ENCODE data around the gene MYMK.
A peak's percentile ranks its signal among the peaks of the same experiment; 100 is the strongest.

Gene MYMK

DNA sequence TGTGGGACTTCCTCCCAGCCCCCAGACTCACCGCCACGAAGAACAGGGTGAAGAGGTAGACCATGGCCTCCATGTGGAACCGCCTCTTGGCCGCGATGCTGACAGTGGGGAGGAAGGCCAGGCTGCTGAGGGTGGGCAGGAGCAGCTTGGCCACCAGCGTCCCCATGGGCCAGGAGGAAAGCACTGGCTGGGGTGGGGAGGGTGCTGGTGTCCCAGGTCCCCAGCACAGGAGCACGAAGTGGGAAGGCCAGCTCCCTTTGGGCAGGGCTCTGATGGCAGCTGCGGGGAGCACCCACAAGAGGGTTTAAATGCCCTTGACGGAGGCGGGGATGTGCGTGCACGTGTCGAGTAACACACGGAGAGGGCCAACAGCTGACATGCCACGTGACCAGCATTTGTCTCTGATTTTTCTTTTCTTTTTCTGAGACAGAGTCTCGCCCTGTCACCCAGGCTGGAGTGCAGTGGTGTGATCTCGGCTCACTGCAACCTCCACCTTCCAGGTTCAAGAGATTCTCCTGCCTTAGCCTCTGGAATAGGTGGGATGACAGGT lies at the start of gene MYMK:
Gene MYMK, minus strand, starts transcription at position 281 of the 550 bp plus-strand sequence. Its CDS starts 115 bp downstream, at position 166.
- Histone ChIP-seq H3K27ac (no peak within 1 kb of the TSS), H3K4me3 (no peak within 1 kb of the TSS)
- TF ChIP-seq CTCF (IDR thresholded peaks at IDR 0.05): no peak
- DNase-seq (ENCODE audit: low spot score): no peak

DNA sequence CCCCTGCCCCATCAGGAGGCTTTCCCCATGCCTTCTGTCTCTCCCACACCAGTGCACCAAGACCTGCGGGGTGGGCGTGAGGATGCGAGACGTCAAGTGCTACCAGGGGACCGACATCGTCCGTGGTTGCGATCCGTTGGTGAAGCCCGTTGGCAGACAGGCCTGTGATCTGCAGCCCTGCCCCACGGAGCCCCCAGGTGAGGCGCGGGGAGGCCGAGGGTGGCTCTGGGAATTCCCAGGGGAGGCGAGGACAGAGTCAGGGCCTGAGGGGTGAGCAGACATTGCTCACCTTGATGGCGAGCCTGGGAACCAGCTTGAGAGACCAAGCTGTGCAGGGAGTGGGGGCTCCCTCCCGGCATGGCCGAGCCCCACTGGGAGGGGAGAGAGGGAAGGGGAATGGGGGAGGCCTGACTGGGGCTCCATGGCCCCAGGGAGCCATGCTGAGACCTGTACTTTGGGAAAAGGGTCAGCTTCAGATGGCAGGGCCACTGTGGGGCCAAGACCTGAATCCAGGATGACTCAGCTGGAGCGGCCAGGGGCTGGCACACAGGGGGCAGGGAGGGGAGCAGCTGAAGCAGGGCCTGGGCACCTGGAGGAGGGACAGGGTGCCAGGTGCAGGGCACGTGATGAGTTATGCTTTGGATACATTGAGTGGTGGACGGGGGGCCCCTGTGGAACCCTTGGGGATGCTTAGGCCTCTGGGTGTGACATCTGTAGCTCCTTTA lies 49.2 kb upstream of the MYMK start:
- DNase-seq (ENCODE audit: low spot score): no peak
- H3K4me3 ChIP-seq: no peak overlapping the region
- TF ChIP-seq CTCF (IDR thresholded peaks at IDR 0.05): no peak
- H3K27ac ChIP-seq: no peak overlapping the region

DNA sequence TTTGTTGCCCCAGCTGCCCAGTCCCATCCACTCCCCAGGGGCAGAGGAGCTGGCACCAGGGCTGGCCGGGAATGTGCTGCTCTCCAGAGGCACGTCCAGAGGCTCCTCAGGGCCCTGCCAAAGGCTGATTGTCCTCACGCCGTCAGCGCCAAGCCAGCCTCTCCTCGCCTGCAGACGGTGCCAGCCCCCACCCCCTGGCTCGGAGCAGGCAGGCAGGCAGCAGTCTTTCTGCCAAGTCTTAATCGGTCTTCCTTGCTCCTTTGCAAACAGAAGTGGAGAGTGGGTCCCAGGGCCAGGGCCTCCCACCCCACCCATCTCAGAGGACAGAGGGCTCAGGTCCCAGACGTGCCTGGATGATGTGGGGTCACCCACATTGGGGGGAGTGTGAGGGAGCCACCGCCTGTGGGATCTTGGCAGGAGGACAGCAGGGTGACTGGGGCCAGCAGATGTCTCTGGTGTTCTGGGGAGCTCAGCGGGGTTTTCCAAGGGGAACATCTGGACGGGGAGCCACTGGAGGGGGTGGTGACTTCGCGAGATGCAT lies 48.1 kb upstream of the MYMK start:
- no peak for TF ChIP-seq CTCF (IDR thresholded peaks at IDR 0.05)
- Histone ChIP-seq H3K4me3 (peak overlapping the region; percentile 19), H3K27ac (peak overlapping the region in 1 of 2 donors; percentile 52)
- no peak for DNase-seq (ENCODE audit: low spot score)

GRCh38 chr9:133571896-133572595 lies 47.3 kb upstream of the MYMK start:
- H3K4me3 ChIP-seq: peak overlapping the region; percentile 19
- DNase-seq (ENCODE audit: low spot score): no peak
- peak overlapping the region in 1 of 2 donors; percentile 52 for H3K27ac ChIP-seq
- TF ChIP-seq CTCF (IDR thresholded peaks at IDR 0.05): no peak

- Histone ChIP-seq H3K27ac (no peak overlapping the region), H3K4me3 (no peak overlapping the region)
- no peak for DNase-seq (ENCODE audit: low spot score)
- no peak for TF ChIP-seq CTCF (IDR thresholded peaks at IDR 0.05)
These were observed 46.7 kb upstream of the MYMK start for GRCh38 chr9:133571391-133571890.

DNA sequence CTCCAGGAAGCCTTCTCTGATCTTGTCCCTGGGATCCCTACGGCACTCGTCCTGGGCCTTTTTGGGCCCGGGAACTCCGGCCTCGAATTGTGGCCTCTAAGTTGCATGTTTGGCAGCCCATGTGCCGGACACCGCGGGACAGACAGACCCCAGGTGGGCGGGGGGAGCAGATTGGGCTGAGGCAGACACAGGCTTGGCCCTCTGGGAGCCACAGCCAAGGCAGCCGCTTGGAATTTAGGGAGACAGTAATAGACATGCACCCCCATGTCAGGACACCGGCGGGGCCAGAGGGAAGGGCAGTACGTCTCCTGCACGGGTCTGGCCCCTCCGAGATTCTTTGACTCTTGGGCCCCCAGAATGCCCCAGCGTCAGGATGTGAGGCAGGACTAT lies 45.9 kb upstream of the MYMK start:
- DNase-seq (ENCODE audit: low spot score): no peak
- no peak overlapping the region for H3K27ac ChIP-seq
- H3K4me3 ChIP-seq: no peak overlapping the region
- no peak for TF ChIP-seq CTCF (IDR thresholded peaks at IDR 0.05)

Data from coronary artery (tissue), 2 donors.